Nephron progenitor cell (in vitro differentiated cells): Measurements from ENCODE around the gene DSCAM.

Source experiments
- DNase-seq: peaks from one replicate; pipeline ENCODE4 v3.0.0; 2021
- H3K27ac Mint-ChIP-seq: 2 replicates; pipeline ENCODE4 v1.8.0; 2021; ENCODE audit warnings: mild to moderate bottlenecking, moderate library complexity, mixed read lengths
- H3K27me3 Mint-ChIP-seq: 2 replicates; pipeline ENCODE4 v1.8.0; 2021; ENCODE audit warnings: mild to moderate bottlenecking, low read depth, mixed read lengths; ENCODE audit not compliant: poor library complexity
- H3K36me3 Mint-ChIP-seq: 2 replicates; pipeline ENCODE4 v1.8.0; 2021; ENCODE audit warnings: low read depth, mixed read lengths
- H3K4me1 Mint-ChIP-seq: 2 replicates; pipeline ENCODE4 v1.8.0; 2021; ENCODE audit warnings: mixed read lengths
- H3K4me3 Mint-ChIP-seq: 2 replicates; pipeline ENCODE4 v1.8.0; 2021; ENCODE audit warnings: mild to moderate bottlenecking, moderate library complexity, mixed read lengths
- H3K9me3 Mint-ChIP-seq: 2 replicates; pipeline ENCODE4 v1.8.0; 2021; ENCODE audit warnings: mild to moderate bottlenecking, moderate library complexity, mixed read lengths
- TF ChIP-seq, protein P1 (sequence below): fragments of 200-600 bp; sonication (generic); IDR thresholded peaks from 2 replicates; pipeline ENCODE4 v1.5.0; 2021; ENCODE audit warnings: antibody characterized with exemption

DSCAM gene

DNA sequence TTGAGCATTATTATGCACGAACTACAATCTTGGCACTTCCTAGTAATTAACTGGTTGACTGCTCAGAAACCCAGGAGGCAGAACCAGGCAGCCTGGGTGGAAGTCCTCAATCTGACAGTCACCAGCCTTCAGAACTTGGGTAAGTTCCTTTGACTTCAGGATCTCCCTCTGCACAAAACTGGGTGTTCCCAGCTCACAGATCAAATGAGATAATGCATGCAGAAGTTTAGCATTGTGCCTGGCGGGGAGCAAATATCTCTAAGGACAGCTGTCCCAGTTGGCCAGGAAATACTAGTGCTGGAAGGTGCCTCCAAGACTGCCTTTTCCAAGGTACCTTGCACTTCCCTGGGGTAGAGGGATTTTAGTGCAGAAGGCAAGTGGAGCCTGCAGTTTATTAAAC lies 684.9 kb downstream of the DSCAM start:
- no peaks in the 10 kb centered on the region for H3K9me3 Mint-ChIP-seq
- no peak overlapping the region for H3K27ac Mint-ChIP-seq
- TF ChIP-seq, protein P1, sequence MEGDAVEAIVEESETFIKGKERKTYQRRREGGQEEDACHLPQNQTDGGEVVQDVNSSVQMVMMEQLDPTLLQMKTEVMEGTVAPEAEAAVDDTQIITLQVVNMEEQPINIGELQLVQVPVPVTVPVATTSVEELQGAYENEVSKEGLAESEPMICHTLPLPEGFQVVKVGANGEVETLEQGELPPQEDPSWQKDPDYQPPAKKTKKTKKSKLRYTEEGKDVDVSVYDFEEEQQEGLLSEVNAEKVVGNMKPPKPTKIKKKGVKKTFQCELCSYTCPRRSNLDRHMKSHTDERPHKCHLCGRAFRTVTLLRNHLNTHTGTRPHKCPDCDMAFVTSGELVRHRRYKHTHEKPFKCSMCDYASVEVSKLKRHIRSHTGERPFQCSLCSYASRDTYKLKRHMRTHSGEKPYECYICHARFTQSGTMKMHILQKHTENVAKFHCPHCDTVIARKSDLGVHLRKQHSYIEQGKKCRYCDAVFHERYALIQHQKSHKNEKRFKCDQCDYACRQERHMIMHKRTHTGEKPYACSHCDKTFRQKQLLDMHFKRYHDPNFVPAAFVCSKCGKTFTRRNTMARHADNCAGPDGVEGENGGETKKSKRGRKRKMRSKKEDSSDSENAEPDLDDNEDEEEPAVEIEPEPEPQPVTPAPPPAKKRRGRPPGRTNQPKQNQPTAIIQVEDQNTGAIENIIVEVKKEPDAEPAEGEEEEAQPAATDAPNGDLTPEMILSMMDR: no peak
- H3K4me1 Mint-ChIP-seq: no peaks in the 10 kb centered on the region
- H3K4me3 Mint-ChIP-seq: no peak overlapping the region
- peaks cover under 1% of the 10 kb centered on the region for H3K27me3 Mint-ChIP-seq
- DNase-seq: no peak
- H3K36me3 Mint-ChIP-seq: no peaks in the 10 kb centered on the region

DNA sequence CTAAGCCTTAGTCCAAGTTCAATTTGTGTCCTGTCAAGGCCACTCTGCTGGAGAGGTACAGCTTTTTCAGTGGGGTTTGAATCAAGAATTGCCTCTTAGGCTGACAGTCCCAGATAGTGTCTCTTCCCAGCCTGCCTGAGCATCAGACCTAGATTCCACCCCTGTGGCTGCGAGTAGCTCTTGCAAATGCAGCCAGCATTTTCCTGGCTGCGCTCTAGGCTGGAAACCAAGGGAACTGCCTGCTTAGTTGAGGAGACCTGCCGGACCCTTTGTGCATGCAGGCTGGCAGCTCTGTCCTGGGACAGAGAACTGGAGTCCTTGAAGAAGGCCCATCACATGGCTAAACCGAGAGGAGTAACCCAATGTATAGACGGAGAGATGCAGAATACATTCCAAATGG lies 686.0 kb downstream of the DSCAM start:
- Mint-ChIP-seq H3K27ac (no peak overlapping the region), H3K9me3 (no peaks in the 10 kb centered on the region), H3K4me1 (no peaks in the 10 kb centered on the region), H3K36me3 (no peaks in the 10 kb centered on the region), H3K27me3 (peaks cover 5% of the 10 kb centered on the region), H3K4me3 (no peak overlapping the region)
- TF ChIP-seq, protein P1: no peak
- no peak for DNase-seq

DNA sequence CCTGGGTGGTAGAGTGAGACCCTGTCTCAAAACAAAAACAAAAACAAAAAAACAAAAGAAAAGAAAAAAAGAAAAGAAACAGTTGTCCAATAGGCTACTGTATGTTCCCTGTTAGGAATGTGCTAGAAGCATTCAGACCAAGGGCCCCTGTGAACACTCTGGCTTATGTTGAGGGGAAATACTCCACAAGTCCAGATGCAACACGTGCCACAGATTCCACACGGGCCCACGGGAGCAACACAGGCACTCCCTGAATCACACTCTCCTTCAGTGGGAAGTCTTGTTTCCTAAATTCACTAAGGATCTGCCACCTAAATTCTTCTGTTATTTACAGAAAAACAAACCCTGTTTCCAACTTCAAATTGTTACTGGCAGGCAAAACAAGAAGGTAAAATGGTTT lies 688.6 kb downstream of the DSCAM start:
- H3K27ac Mint-ChIP-seq: no peak overlapping the region
- no peak for DNase-seq
- TF ChIP-seq, protein P1: no peak
- H3K9me3 Mint-ChIP-seq: no peaks in the 10 kb centered on the region
- peaks cover 5% of the 10 kb centered on the region for H3K27me3 Mint-ChIP-seq
- H3K4me3 Mint-ChIP-seq: no peak overlapping the region
- H3K4me1 Mint-ChIP-seq: no peaks in the 10 kb centered on the region
- H3K36me3 Mint-ChIP-seq: no peaks in the 10 kb centered on the region

DNA sequence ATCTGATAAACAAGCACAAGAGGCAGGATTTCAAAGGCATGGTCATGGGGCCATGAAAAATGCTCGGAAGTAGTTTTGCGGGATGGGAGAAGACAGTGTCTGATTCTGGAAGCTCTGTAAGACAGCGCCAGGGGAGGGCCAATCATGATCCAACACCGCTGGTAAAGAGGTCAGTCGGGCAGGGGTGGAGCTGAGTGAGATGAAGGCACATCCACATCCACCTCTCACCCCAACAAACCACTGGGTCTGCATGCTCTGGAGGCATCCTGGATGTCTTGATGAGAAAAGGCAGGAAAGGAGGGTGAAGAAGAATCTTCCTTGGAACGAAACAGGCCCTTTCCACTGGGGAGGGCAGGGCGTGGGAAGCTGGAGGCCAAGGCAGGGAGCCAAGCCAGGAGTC lies 691.4 kb downstream of the DSCAM start:
- Mint-ChIP-seq H3K27me3 (peaks cover 5% of the 10 kb centered on the region), H3K27ac (no peak overlapping the region), H3K4me1 (peaks cover 6% of the 10 kb centered on the region), H3K36me3 (no peaks in the 10 kb centered on the region), H3K4me3 (no peak overlapping the region), H3K9me3 (no peaks in the 10 kb centered on the region)
- TF ChIP-seq, protein P1: no peak
- no peak for DNase-seq

DNA sequence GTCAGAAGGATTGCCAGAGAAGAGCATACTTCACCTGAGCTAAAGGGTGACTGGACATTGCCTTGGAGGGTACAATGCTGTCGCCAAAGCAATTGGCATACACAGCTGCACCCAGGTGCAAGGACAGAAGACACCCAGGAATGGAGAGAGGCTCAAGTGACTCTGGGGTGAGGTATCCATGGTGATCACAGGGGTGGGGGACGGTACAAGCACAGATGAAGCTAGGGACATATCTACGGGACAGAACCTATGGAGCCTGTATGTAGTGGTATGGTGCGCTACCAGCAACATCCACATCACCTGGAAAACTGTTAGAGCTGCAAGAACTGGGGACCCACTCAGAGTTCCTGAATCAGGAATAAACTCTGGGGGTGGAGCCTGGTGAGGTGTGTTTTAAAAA lies 693.6 kb downstream of the DSCAM start:
- TF ChIP-seq, protein P1: no peak
- Mint-ChIP-seq H3K4me3 (no peak overlapping the region), H3K4me1 (peaks cover 6% of the 10 kb centered on the region), H3K27ac (no peak overlapping the region), H3K36me3 (no peaks in the 10 kb centered on the region), H3K9me3 (no peaks in the 10 kb centered on the region), H3K27me3 (peaks cover 5% of the 10 kb centered on the region)
- no peak for DNase-seq

DNA sequence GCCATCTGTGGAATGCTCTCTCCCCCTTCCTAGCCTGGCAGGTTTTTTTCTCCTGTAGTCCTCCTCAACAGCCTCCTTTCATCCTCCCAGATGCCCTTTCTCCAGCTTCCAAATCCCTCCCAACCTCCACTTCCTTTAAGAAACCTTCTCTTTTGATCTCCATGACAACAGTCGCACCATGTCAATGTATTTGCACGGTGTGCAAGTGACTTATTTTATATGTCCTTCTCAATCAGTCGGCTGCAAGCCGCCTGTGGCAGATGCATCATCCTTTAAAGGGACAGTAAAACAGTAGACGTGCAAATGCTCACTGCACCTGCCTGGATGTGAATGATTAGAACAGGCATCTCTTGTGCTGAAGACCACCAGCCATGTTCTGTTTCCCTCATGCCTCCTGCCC lies 694.5 kb downstream of the DSCAM start:
- H3K9me3 Mint-ChIP-seq: no peaks in the 10 kb centered on the region
- H3K4me1 Mint-ChIP-seq: peaks cover 6% of the 10 kb centered on the region
- H3K27ac Mint-ChIP-seq: no peak overlapping the region
- H3K27me3 Mint-ChIP-seq: peaks cover 5% of the 10 kb centered on the region
- no peak for DNase-seq
- H3K36me3 Mint-ChIP-seq: no peaks in the 10 kb centered on the region
- no peak overlapping the region for H3K4me3 Mint-ChIP-seq
- TF ChIP-seq, protein P1: no peak
